Hippocampal formation (tissue), 2 donors: ENCODE data around the gene OR10V1.

Source experiments
- DNase-seq, 2 donors: peaks; one replicate each; lab custom pipeline; 2025; lab: John Stamatoyannopoulos, UW

The OR10V1 gene, protein sequence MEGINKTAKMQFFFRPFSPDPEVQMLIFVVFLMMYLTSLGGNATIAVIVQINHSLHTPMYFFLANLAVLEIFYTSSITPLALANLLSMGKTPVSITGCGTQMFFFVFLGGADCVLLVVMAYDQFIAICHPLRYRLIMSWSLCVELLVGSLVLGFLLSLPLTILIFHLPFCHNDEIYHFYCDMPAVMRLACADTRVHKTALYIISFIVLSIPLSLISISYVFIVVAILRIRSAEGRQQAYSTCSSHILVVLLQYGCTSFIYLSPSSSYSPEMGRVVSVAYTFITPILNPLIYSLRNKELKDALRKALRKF

GRCh38 chr11:59713745-59714144, at the start of gene OR10V1:
Gene OR10V1, minus strand, starts transcription at chr11:59713845. Its CDS starts 0 bp downstream, at chr11:59713845.
- no peak for DNase-seq

GRCh38 chr11:59761993-59762392, 48.3 kb upstream of the OR10V1 start:
- no peak for DNase-seq

DNA sequence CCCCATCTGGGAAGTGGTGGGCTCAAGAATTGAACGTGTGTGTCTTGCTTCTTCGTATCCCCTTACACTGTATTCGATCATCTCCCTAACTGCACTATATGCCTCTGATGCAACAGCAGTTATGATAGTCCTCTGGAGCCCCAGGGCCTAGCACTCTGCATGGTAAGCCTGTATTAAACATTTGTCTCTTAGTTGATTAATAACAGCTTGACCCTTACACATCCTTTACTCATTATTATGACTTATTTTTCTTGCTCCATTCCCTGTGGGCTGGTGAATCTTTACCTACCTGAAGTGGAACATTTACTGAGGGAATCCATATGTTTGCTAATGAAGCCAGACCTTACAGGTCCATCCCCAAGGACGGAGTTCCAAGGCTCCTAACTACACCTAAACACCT, 47.1 kb upstream of the OR10V1 start:
- no peak for DNase-seq

DNA sequence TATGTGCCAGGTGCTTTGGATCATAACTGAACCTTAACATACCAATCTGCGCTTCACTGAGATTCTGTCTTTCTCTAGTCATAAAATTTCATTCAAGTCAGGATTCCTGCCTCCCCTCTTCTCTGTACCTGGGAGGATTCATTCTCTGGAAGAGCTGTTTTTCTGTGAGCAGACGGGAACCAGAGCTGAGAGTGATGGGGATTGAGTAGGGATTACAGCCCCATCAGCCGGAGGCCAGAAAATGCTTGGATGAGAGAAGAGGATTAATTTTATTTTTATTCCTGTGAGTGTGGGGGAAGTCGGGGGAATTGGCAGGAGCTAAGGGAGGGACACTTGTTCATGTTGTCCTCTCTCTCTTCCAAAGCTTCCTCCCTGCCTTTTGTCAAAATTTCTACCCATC, 46.3 kb upstream of the OR10V1 start:
- DNase-seq, result no peak

GRCh38 chr11:59758401-59759037, 44.9 kb upstream of the OR10V1 start:
- DNase-seq, result no peak

DNA sequence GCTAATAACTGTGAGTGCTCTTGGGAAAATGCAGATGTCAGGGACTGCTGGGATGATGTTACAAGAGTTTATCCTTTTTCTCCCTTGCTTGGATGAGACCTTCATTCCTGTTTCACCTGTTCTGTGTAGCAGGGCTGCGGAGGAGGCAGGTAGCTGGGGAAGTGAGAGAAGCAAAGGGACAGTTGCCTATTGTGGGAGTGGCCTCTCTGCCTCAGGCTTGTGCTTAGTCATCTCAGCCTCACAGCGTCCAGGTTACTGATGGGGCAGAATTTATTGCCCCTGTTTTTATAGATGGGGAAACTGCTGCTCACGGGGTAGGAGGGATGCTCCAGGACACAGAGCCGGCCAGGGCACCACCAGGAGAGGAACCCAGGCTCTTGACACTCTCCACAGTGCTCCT, 43.2 kb upstream of the OR10V1 start:
- no peak for DNase-seq

- DNase-seq, result no peak
Observed at GRCh38 chr11:59756558-59756840, 42.9 kb upstream of the OR10V1 start.

DNA sequence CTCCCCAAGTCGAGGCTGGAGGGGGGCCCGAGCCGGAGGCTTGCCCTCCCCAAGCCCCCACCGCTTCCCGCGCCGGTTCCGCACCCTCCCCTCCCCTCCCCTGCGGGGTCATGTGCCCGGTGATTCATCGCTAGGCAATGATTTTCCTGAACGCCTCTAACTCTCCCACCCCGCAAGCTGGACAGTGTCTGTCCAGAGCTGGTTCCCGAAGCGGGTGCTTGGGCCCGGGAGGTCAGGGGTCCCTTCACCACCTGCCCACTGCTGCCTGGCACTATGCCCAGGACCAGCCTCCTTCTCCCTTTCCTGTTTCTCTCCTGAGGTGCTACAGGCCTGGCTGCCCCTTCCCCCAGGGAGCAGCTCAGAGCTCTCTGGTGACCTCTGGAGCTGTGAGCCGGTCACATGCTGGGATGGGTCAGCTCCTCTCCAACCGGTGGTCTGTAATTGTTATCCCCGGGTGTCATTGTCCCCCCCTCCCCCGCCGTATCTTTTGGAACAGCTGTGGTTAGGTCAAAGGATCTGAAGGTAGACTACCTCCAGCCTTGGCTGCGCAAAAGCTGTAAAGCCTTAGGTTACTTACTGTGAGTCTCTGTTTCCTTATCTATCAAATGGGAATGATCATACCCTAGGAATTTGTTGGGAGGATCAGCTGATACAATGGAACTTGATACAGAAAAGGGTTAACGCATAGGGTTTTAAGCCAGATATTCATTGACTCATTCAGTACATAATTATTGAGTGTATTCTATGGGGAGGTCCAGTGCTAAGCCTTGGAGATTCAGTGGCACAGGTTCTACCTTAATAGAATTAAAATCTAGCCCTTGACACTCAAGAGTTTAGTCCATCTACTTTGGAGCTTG, 42.3 kb upstream of the OR10V1 start:
- peak; percentile 37 to 44 for DNase-seq

DNA sequence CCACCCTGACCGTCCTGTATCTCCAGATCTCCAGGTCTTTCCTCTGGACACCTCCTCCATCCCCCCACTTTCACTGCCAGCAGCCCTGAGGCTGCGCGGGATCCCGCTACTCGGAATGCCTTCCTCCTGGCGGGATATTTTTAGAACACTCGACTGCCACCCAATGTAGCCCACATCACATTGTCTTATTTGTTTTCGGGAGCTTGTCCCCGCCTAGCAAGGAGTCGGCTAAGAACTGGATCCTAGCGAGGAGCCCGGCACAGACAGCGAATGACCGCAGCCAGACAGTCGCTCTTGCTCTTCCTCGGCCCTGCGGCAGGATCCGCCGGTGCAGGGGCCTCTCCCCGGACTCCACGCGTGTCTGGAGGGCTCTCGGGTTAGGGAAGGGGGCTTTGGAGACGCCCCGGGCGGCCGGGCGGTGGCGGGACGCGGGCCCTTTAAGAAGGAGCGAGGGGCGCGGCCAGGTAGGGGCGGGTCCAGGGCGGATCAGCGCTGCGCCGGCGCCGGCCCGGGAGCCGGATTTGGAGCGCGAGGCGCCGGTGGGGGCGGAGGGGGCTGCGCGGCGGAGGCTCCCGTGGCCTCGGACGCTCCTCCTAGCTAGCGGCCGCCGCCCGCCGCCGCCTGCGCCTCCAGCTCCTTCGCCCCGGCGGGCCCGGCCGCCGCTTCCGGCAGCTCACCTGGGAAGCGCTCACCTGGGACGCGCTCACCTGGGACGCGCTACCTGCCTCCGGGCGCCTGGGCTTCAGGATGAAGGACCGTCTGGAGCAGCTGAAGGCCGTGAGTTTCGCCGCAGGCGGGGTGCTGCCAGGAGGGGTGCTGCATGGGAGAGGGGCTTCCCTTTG, 41.4 kb upstream of the OR10V1 start, which contains the start of gene STX3:
STX3 (plus strand) TSS at position 518 of the 842 bp plus-strand sequence; CDS start at position 748, 230 bp downstream.
- DNase-seq, result peak in 1 of 2 donors; percentile 39

GRCh38 chr11:59754494-59754858, 40.8 kb upstream of the OR10V1 start:
- DNase-seq, result no peak

DNA sequence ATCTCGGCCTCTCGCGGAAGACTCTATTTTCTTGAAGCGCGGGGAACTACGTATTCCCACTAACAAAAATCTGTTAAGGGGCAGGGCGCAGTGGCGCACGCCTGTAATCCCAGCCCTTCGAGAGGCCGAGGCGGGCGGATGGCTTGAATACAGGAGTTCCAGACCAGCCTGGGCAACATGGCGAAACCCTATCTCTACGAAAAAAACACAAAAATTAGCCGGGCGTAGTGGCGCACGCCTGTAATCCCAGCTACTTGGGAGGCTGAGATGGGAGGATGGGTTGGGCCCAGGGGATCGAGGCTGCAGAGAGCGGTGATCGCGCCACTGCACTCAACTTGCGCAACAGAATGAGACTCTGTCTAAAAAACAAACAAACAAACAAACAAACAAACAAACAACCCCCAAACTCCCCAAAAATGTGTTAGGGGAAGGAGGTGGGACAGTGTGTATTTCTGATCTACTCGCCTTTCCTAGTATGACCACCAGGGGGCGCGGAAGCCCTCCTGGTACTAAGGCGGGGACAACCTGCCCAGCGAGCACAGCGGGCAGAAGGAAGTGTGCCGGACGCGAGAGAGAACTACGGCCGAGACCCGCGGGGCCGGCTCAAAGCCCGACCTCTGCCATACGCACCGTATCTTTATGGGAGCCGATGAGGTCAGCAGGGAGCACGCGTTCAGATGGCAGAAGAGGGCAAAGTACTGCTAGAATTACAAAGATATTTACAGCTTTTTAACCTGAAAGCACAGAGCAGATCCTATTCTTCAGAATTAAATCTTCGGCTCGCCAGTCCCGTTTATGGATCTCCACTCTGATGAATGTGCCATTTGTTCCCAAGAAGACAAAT, 40.2 kb upstream of the OR10V1 start:
- DNase-seq, result peak; percentile 68 to 71

DNA sequence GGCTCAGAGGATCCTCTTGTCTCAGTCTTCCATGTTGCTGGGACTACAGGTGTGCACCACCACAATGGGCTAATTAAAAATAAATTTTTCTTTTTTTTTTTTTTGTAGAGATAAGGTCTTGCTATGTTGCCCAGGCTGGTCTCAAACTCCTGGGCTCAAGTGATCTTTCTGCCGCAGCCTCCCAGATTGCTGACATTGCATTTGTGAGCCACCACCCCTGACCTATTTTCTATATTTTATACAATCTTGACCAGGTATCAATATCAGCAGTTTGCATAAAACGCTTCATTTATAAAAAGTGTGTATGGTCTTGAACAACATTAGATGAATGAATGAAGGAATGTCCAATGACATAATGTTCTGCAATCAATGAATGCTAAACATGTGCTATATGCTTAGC, 32.5 kb upstream of the OR10V1 start:
- no peak for DNase-seq

DNA sequence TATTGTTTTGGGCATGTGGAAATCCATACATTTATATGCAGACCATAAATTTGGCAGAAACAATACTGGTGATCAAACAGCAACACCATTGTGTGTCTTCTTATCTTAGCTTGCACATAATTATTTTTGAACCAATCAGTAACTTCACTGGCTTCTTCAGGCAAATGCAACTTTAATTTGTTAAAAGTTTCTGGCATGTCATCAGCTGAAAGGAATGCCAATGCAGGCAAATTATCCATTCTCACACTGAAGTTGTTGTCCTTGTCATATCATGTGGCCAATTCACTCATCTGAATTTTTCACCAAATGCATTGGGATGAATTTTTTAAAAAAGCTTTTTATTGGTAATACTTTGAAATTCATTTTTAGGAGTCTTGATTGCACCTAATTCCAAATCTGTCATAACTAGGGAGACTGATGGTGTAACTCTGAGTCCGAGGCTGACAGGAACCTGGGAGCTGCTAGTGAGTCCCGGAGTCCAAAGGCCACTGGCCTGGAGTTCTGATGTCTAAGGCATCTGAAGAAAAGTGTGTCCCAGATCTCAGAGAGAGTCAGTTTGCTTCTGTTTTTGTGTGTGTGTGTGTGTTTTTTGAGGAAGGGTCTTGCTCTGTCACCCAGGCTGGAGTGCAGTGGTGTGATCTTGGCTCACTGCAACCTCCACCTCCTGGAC, 17.4 kb upstream of the OR10V1 start:
- DNase-seq, result no peak

GRCh38 chr11:59729834-59730233, 16.2 kb upstream of the OR10V1 start:
- DNase-seq, result no peak

GRCh38 chr11:59728913-59729312, 15.3 kb upstream of the OR10V1 start:
- DNase-seq, result no peak

DNA sequence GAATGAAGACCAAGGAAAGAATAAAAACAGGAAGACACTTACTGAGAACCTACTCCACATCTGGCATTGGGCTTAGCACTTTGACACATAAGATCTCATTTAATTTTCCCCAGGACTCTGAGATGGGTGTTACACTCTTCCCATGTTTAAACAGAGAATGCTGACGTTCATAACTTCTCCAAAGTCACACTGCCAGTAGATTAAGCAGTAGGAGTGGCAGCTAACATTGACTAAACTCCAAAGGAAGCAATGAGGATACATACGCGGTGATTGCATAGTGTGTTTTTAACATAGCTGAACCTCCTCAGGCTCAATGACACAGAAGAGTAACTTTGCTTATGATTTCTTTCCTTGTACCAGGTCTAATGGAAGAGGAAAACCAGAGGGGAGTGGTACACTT, 14.5 kb upstream of the OR10V1 start:
- DNase-seq, result no peak

DNA sequence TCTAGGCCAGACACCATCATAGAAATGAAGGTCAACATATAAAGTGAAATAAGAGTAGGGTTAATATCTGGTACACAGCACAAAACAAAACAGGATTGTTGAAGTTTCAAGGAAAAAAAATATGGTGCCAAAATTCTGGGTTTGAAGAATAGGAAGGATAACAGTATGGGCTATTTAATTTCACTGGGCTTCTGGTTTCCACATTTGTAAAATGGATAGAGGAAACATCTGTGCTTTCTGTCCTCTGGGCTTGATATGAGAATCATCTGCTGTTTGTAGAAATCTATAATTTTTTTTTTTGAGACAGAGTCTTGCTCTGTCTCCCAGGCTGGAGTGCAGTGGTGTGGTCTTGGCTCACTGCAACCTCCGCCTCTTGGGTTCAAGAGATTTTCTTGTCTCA, 13.8 kb upstream of the OR10V1 start:
- no peak for DNase-seq

DNA sequence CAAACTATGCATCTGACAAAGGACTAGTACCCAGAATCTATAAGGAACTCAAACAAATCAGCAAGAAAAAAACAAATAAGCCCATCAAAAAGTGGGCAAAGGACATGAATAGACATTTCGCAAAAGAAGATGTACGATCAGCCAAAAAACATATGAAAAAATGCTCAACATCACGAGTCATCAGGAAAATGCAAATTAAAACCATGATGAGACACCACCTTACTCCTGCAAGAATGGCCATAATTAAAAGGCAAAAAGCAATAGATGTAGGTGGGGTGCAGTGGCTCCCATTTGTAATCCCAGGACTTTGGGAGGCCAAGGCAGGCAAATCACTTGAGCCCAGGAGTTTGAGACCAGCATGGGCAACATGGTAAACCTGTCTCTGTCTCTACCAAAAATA, 10.4 kb upstream of the OR10V1 start:
- DNase-seq, result no peak

DNA sequence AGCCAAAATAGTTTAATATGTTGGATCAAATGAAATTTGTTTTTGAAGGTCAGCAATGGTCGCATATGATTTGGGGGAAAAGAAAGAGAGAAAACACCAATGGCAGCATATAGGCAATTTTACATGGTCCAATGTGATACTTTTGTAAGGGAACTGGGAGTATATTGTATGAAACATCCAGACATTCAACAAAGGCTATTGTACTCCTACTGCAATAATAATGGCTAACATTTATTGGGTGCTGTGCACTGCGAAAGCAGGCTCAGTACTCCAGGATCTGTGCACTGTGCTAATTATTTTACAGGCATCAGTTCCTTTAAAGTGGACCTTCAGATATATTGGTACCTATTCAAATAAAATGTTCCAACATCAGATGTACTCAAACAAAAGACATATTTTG, 5.9 kb upstream of the OR10V1 start:
- DNase-seq, result peak in 1 of 2 donors; percentile 10

GRCh38 chr11:59716051-59716450, 2.4 kb upstream of the OR10V1 start:
- no peak for DNase-seq
